Measurements from ENCODE around the gene OPRL1.

OPRL1 gene

DNA sequence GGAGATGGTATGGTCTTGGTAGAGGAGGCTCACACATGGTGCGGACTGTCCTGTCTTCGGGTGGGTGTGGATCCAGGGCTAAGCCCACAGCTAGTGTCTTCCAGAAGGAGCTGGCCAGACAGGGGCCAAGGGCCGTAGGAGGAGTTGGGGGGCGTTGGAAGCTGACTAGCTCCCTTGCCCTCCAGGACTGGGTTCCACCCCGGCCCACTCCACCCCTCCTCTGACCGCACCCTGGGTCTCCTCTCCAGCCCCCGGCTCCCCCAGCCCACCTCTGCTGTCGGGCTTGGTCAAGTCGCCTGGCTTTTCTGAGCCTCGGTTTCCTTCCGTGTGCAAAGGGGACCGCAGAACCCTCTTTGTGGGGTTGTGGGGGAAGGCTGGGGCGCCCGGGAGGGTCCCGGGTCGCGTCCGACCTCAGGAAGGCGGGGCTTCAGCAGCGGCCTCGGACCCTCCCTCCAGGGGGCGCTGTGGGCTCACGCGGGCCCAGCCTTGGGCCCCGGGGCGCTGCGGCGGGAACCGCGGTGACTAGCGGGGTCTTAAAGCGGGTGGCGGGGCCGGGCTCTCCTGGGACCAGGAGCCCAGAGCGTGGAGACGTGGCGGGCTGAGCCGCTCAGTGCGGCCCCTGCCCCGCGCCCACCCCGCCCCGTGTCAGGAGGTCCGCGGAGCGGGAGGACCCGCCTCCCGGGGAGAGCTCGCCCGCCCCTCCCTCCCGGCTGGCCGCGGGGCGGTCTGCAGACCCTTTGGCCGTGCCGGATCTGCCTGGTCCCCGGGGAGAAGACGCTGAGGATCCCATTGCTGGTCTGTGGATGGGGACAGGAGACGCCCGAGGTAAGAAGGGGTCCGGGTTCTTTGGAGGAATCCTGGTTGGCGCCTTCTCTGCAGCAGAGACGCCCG lies 22.1 kb downstream of the OPRL1 start:
- DNase-seq, result peak in 2 of 3 donors; percentile 81 to 83
- Histone ChIP-seq H3K9me3 (ENCODE audit: control extremely low read depth in 1 of 5, control insufficient read depth in 4 of 5, insufficient read depth in 2 of 5, low read depth in 1 of 5, low read length in 4 of 5) (no peaks in the 10 kb centered on the region), H3K4me3 (ENCODE audit: control insufficient read depth in 1 of 7, extremely low read depth in 1 of 7, insufficient read depth in 4 of 7, low read depth in 2 of 7, low read length in 6 of 7) (peak overlapping the region; percentile 6 to 81 (median 67)), H3K27me3 (replicated peaks in 2 of 5; ENCODE audit: control insufficient read depth in 4 of 5, insufficient read depth in 5 of 5, low read length in 4 of 5) (peaks cover 0 to 3% (median 0%) of the 10 kb centered on the region in 5 experiments), H3K36me3 (ENCODE audit: control insufficient read depth in 4 of 4, insufficient read depth in 4 of 4, low read length in 3 of 4) (peaks cover 0 to 32% (median 11%) of the 10 kb centered on the region in 4 experiments), H3K27ac (ENCODE audit: insufficient read depth in 1 of 2, low read depth in 1 of 2, low read length in 2 of 2, poor library complexity in 1 of 2, severe bottlenecking in 2 of 2) (no peak overlapping the region), H3K4me1 (ENCODE audit: control extremely low read depth in 1 of 4, control insufficient read depth in 4 of 4, insufficient read depth in 4 of 4, low read length in 3 of 4) (peaks cover 0 to 17% (median 14%) of the 10 kb centered on the region in 4 experiments)
- 8% methylated on average over 21 of the region's 64 CpGs for WGBS (ENCODE audit: insufficient coverage)
- CTCF ChIA-PET, result interaction anchor here (0.6 to 4.9 kb wide), 10 partner anchors 8 to 30 kb away, joined by 3 to 28 read pairs (median 4); partner anchors contain the start of genes LKAAEAR1 and NPBWR2
- POLR2A ChIA-PET, result no interaction called here

GRCh38 chr20:64102647-64103354 lies 22.9 kb downstream of the OPRL1 start:
- H3K27me3 ChIP-seq (replicated peaks in 2 of 5; ENCODE audit: control insufficient read depth in 4 of 5, insufficient read depth in 5 of 5, low read length in 4 of 5), result peaks cover 0 to 3% (median 0%) of the 10 kb centered on the region in 5 experiments
- H3K4me3 ChIP-seq (ENCODE audit: control insufficient read depth in 1 of 7, extremely low read depth in 1 of 7, insufficient read depth in 4 of 7, low read depth in 2 of 7, low read length in 6 of 7), result peak overlapping the region in 6 of 7 experiments; percentile 31 to 81 (median 67)
- CTCF ChIA-PET, result interaction anchor here (0.6 to 2.7 kb wide), 6 partner anchors 9 to 31 kb away, joined by 3 to 28 read pairs (median 4); partner anchors contain the start of gene LKAAEAR1
- H3K27ac ChIP-seq (ENCODE audit: insufficient read depth in 1 of 2, low read depth in 1 of 2, low read length in 2 of 2, poor library complexity in 1 of 2, severe bottlenecking in 2 of 2), result no peak overlapping the region
- peak in 2 of 3 donors; percentile 55 to 56 for DNase-seq
- 19% methylated on average over 24 of the region's 30 CpGs for WGBS (ENCODE audit: insufficient coverage)
- peaks cover 0 to 25% (median 22%) of the 10 kb centered on the region in 4 experiments for H3K4me1 ChIP-seq (ENCODE audit: control extremely low read depth in 1 of 4, control insufficient read depth in 4 of 4, insufficient read depth in 4 of 4, low read length in 3 of 4)
- H3K9me3 ChIP-seq (ENCODE audit: control extremely low read depth in 1 of 5, control insufficient read depth in 4 of 5, insufficient read depth in 2 of 5, low read depth in 1 of 5, low read length in 4 of 5), result no peaks in the 10 kb centered on the region
- POLR2A ChIA-PET, result no interaction called here
- H3K36me3 ChIP-seq (ENCODE audit: control insufficient read depth in 4 of 4, insufficient read depth in 4 of 4, low read length in 3 of 4), result peaks cover 0 to 24% (median 10%) of the 10 kb centered on the region in 4 experiments

DNA sequence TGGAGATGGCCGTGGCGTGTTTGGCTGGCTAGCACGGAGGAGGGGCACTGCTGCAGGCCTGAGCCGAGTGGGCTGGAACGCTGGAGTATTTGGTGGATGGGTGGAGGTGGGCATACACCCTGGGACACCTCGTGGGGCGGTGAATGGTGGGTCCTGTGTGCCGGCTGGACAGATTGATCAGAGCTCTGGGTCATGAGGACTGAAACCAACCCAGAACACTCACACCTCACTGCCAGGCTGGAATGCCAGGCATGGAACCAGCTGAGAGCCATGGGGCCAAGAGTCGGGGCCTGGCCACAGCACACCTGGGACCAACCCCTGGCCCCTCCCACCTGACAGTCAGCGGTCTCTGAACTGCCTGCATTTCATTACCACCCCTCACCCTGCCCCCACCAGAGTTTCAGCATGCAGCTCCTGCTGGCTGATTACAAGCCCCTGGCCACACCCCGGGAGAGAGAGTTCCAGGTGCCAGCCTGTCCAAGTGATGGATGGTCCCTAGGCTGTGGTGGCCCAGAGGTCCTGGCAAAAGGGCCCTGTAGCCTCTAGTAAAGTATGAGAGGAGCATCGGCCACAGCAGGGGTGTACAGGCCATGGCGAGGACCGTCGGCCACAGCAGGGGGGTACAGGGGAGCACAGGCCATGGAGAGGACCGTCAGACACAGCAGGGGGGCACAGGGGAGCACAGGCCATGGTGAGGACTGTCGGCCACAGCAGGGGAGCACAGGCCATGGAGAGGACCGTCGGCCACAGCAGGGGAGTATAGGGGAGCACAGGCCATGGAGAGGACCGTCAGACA lies 24.2 kb downstream of the OPRL1 start:
- no peaks in the 10 kb centered on the region for H3K9me3 ChIP-seq (ENCODE audit: control extremely low read depth in 1 of 5, control insufficient read depth in 4 of 5, insufficient read depth in 2 of 5, low read depth in 1 of 5, low read length in 4 of 5)
- H3K27me3 ChIP-seq (replicated peaks in 2 of 5; ENCODE audit: control insufficient read depth in 4 of 5, insufficient read depth in 5 of 5, low read length in 4 of 5), result peaks cover 0 to 3% (median 0%) of the 10 kb centered on the region in 5 experiments
- H3K4me1 ChIP-seq (ENCODE audit: control extremely low read depth in 1 of 4, control insufficient read depth in 4 of 4, insufficient read depth in 4 of 4, low read length in 3 of 4), result peaks cover 0 to 38% (median 31%) of the 10 kb centered on the region in 4 experiments
- DNase-seq, result no peak
- ChIA-PET CTCF (no interaction called here), POLR2A (no interaction called here)
- 88% methylated on average over 14 of the region's 20 CpGs for WGBS (ENCODE audit: insufficient coverage)
- H3K36me3 ChIP-seq (ENCODE audit: control insufficient read depth in 4 of 4, insufficient read depth in 4 of 4, low read length in 3 of 4), result peaks cover 0 to 12% (median 4%) of the 10 kb centered on the region in 4 experiments
- no peak overlapping the region for H3K4me3 ChIP-seq (ENCODE audit: control insufficient read depth in 1 of 7, extremely low read depth in 1 of 7, insufficient read depth in 4 of 7, low read depth in 2 of 7, low read length in 6 of 7)
- H3K27ac ChIP-seq (ENCODE audit: insufficient read depth in 1 of 2, low read depth in 1 of 2, low read length in 2 of 2, poor library complexity in 1 of 2, severe bottlenecking in 2 of 2), result no peak overlapping the region

- H3K27me3 ChIP-seq (replicated peaks in 2 of 5; ENCODE audit: control insufficient read depth in 4 of 5, insufficient read depth in 5 of 5, low read length in 4 of 5), result peaks cover 0 to 3% (median 0%) of the 10 kb centered on the region in 5 experiments
- H3K36me3 ChIP-seq (ENCODE audit: control insufficient read depth in 4 of 4, insufficient read depth in 4 of 4, low read length in 3 of 4), result peaks cover 0 to 5% (median 0%) of the 10 kb centered on the region in 4 experiments
- CTCF ChIA-PET, result interaction anchor here (7.1 kb wide), 1 partner anchor 16 kb away, joined by 67 read pairs; no protein-coding TSS in a partner anchor
- no peak overlapping the region for H3K4me3 ChIP-seq (ENCODE audit: control insufficient read depth in 1 of 7, extremely low read depth in 1 of 7, insufficient read depth in 4 of 7, low read depth in 2 of 7, low read length in 6 of 7)
- H3K4me1 ChIP-seq (ENCODE audit: control extremely low read depth in 1 of 4, control insufficient read depth in 4 of 4, insufficient read depth in 4 of 4, low read length in 3 of 4), result peaks cover 0 to 42% (median 31%) of the 10 kb centered on the region in 4 experiments
- H3K9me3 ChIP-seq (ENCODE audit: control extremely low read depth in 1 of 5, control insufficient read depth in 4 of 5, insufficient read depth in 2 of 5, low read depth in 1 of 5, low read length in 4 of 5), result no peaks in the 10 kb centered on the region
- POLR2A ChIA-PET, result no interaction called here
- DNase-seq, result no peak
- WGBS (ENCODE audit: insufficient coverage), result 98% methylated on average over 16 of the region's 25 CpGs
- H3K27ac ChIP-seq (ENCODE audit: insufficient read depth in 1 of 2, low read depth in 1 of 2, low read length in 2 of 2, poor library complexity in 1 of 2, severe bottlenecking in 2 of 2), result no peak overlapping the region
Measured at GRCh38 chr20:64104667-64105451, 25.0 kb downstream of the OPRL1 start.

GRCh38 chr20:64105846-64106434 lies 26.1 kb downstream of the OPRL1 start:
- H3K27me3 ChIP-seq (replicated peaks in 2 of 5; ENCODE audit: control insufficient read depth in 4 of 5, insufficient read depth in 5 of 5, low read length in 4 of 5), result peaks cover 0 to 3% (median 0%) of the 10 kb centered on the region in 5 experiments
- CTCF ChIA-PET, result interaction anchor here (1.3 to 7.1 kb wide), 3 partner anchors 9 to 22 kb away, joined by 3 to 67 read pairs (median 27); partner anchors contain the start of gene LKAAEAR1
- WGBS (ENCODE audit: insufficient coverage), result 97% methylated on average over 38 of the region's 39 CpGs
- H3K4me3 ChIP-seq (ENCODE audit: control insufficient read depth in 1 of 7, extremely low read depth in 1 of 7, insufficient read depth in 4 of 7, low read depth in 2 of 7, low read length in 6 of 7), result no peak overlapping the region
- no peaks in the 10 kb centered on the region for H3K9me3 ChIP-seq (ENCODE audit: control extremely low read depth in 1 of 5, control insufficient read depth in 4 of 5, insufficient read depth in 2 of 5, low read depth in 1 of 5, low read length in 4 of 5)
- no peak overlapping the region for H3K27ac ChIP-seq (ENCODE audit: insufficient read depth in 1 of 2, low read depth in 1 of 2, low read length in 2 of 2, poor library complexity in 1 of 2, severe bottlenecking in 2 of 2)
- peaks cover 0 to 50% (median 32%) of the 10 kb centered on the region in 4 experiments for H3K4me1 ChIP-seq (ENCODE audit: control extremely low read depth in 1 of 4, control insufficient read depth in 4 of 4, insufficient read depth in 4 of 4, low read length in 3 of 4)
- DNase-seq, result no peak
- POLR2A ChIA-PET, result no interaction called here
- H3K36me3 ChIP-seq (ENCODE audit: control insufficient read depth in 4 of 4, insufficient read depth in 4 of 4, low read length in 3 of 4), result no peaks in the 10 kb centered on the region

Measured in common myeloid progenitor, CD34-positive (primary cell).